Activated CD4-positive, CD25-positive, alpha-beta regulatory T cell treated with anti-CD3 and anti-CD28 coated beads, Interleukin-2, amount 50 U/mL, for 72 hours (primary cell): ENCODE data around the gene MYRF.
A peak's percentile ranks its signal among the peaks of the same experiment; 100 is the strongest.

Source experiments
- DNase-seq: peaks from one replicate; pipeline ENCODE4 v3.0.0; 2021

MYRF gene

DNA sequence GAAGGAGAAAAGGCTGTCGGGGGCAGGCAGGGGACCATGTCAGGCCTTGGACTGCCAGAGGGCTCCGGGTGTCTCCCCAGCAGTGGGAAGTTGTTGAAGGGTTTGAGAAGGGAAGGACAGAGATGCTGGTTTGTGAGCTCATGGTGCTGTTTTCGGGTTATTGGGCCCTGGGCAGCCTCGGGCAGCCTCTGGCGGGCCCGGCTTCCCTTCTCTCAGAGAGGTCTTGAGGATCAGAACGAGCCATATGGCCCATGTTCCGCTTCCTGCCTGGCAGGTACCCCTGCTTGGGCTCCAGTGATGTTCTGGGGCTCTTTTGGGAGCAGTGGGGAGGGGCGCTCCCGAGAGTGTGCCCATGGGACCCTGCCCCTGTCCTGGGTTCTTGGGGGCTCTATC, 9.8 kb downstream of the MYRF start:
- no peak for DNase-seq

- no peak for DNase-seq
These were observed 10.4 kb downstream of the MYRF start for GRCh38 chr11:61762798-61763197.

DNA sequence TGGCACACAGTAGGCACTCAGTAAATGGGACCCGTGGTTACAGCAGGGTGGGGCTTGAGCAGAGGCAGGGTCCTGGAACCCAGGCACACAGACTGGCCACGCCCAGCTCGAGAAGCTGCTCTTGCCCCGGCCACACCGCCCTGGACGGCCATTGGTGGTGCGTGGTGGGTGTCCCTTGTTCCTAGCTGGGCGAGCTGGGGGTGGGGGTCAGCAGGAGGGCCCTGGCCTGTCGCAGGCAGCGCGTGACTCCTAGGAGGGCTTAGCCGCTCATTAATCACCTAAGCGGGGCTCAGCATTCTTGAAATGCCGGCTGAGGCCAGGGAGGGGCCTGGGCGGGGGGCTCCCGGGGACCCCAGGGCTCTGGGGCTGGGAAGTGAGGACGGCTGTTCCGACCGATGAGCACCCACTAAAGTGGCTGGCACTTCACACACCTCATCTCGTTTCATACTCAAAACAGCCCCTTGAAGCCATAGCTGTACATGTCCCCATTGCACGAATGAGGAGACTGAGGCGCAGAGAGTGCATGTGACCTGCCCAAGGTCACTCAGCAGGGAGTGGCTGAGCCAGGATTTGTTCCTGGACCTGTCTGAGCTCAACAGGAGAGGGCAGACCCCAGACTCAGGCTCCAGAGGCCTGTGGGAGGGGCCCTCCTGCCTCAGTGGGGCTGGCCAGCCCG, 11.6 kb downstream of the MYRF start:
- DNase-seq, result no peak

GRCh38 chr11:61764606-61765260, 12.3 kb downstream of the MYRF start:
- no peak for DNase-seq

GRCh38 chr11:61765550-61766253, 13.3 kb downstream of the MYRF start:
- DNase-seq, result no peak

DNA sequence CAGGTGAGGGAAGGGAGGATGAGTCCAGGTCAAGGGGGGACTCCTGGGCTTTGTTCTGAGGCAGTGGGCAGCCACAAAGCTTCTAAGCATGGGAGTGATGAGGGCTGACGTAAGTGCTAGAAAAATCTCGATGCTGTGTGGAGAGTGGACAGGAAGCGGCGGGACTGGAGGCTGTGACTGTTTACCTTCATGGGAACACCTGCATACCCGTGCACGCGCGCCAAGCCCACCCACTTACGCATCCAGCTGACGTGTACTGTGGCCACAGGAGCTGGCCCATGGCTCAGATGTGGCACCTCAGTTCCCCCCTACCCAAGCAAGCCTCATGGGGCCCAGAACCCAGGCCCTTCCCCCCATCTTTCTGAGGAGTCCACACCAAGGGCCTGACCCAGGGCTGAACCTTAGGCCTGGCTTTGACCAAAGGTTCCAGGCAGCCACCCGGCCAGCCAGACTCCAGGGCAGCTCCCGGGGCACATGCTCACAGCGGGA, 14.0 kb downstream of the MYRF start:
- DNase-seq, result no peak

DNA sequence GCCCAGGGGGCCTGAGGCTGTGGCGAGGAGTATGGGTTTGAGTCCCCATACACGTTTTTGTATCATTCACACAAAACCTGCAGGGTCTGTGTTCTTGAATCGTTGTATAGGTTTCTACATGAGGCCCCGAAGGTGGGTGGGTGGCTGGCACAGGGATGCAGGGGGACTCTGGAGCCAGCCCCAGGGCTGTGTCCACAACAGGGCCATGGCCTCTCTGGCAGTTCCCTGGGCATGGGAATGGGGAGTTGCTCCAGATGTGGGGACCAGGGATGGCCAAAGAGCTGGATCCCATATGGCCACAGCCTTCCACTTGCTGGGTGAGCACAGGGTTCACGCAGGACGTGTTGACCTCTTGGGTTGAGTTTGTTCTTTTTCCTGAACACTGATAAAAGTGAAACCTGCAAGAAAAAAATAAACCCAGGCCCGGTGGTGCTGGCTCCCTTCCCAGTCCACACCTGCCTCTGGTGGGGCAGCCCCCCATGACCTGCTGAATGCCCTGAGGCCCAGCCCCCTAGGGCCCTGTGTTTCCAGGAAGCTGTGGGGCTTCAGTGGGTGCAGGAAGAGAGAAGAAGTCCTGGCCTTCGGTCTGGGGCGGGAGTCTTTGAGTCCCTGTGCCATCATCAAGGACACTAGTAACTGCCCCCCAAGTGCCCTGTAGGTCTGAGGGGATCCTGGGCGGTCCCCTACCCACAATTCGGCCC, 16.1 kb downstream of the MYRF start:
- no peak for DNase-seq

DNA sequence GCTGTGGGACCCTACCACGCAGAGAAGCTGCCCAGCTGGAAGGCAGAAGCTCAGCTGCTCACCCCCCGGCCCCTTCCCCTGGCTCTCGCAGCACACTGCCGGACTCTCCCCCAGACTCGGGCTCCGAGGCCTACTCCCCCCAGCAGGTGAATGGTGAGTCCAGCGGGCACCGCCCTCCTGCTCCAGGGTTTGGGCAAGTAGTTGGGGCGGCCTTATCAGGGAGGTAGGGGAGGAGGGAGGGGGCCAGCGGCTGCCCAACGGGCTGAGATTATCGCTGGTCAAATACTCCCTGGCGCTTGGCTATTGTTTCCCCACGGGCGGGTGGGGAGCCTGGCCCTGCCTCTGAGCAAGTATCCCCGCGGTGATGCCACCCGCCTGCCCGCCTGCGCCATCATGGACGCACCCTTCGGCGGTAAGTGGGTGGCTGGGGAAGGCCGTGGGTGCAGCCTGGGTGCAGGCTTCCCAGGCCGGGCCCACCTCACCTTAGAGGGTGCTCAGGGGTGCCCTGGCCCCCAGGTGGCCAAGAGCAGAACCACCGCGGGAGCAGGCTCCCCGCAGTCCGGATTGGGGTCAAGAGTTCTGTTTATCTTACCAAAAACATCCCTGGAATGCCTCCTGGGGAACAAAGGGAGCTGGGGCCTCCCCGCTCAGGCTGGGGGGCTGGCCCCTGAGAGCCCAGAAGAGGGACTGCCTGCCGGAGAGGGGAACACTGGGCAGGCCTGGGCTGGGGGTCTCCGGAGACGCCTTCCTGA, 16.9 kb downstream of the MYRF start:
- no peak for DNase-seq

DNA sequence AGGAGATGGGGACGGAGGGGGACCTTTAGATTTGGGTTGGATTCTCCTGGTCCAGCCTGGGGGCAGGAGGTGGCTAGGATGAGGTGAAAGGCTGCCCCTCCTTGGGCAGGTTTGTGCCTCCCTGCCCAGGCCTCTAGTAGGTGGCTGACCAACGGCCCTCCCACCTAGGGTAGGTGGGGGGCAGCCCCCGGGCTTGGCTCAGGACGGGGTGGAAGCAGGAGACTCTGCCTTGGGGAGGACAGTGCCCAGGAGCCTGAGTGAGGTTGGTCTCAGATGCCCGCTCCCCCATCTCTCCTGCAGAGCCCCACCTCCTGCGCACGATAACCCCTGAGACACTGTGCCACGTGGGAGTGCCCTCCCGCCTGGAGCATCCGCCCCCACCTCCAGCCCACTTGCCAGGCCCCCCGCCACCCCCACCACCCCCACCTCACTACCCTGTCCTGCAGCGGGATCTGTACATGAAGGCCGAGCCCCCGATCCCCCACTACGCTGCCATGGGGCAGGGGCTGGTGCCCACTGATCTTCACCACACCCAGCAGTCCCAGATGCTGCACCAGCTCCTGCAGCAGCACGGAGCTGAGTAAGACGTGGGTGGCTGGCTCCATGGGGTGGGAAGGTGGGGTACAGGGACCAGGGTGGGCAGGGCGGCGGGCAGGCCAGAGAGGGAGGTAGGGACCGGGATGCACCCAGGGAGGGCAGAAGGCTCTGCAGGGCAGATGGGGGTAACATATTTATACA, 17.7 kb downstream of the MYRF start:
- no peak for DNase-seq

GRCh38 chr11:61771195-61771894, 18.9 kb downstream of the MYRF start:
- DNase-seq, result no peak

GRCh38 chr11:61771985-61772455, 19.6 kb downstream of the MYRF start:
- DNase-seq, result no peak

DNA sequence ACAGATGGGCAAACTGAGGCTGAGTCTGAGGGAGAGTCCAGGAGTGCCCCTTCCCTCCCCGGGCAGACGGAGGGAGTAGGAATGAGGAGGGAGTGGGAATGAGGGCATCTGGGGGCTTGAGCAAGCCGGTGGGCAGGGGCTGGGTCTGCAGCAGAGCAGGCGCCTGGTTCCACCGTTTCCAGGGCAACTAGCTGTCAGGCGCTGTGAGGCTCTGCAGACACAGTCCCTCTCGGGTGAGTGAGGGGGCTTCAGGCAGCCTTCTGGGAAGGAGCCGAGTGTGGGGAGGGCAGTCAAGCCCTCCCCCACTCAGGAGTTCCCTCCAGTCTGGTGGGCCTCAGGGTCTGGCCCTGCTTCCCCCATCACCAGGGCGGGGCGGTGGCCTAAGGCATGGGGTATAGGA, 20.9 kb downstream of the MYRF start:
- DNase-seq, result no peak

GRCh38 chr11:61773809-61774208, 21.4 kb downstream of the MYRF start:
- DNase-seq, result no peak

GRCh38 chr11:61774411-61774810, 22.0 kb downstream of the MYRF start:
- no peak for DNase-seq

DNA sequence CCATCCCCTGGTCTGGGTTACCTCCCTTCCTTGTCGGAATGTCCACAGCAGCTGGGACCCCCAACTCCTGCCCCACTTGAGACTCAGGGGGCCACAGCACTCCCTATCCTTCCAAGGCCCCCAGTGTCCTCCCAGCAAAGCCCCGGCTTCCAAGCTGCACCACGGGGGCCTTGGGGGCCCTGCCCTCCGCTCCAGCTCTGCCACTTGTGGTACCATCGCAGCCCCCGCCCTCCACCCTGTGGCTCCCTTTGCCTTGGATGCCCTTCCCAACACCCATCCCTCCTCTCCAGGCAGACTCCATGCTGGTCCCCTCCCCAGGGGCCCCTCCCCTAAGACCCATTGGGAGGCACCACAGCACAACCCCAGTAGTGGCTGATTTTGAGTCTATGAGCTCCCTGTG, 22.7 kb downstream of the MYRF start:
- DNase-seq, result no peak

DNA sequence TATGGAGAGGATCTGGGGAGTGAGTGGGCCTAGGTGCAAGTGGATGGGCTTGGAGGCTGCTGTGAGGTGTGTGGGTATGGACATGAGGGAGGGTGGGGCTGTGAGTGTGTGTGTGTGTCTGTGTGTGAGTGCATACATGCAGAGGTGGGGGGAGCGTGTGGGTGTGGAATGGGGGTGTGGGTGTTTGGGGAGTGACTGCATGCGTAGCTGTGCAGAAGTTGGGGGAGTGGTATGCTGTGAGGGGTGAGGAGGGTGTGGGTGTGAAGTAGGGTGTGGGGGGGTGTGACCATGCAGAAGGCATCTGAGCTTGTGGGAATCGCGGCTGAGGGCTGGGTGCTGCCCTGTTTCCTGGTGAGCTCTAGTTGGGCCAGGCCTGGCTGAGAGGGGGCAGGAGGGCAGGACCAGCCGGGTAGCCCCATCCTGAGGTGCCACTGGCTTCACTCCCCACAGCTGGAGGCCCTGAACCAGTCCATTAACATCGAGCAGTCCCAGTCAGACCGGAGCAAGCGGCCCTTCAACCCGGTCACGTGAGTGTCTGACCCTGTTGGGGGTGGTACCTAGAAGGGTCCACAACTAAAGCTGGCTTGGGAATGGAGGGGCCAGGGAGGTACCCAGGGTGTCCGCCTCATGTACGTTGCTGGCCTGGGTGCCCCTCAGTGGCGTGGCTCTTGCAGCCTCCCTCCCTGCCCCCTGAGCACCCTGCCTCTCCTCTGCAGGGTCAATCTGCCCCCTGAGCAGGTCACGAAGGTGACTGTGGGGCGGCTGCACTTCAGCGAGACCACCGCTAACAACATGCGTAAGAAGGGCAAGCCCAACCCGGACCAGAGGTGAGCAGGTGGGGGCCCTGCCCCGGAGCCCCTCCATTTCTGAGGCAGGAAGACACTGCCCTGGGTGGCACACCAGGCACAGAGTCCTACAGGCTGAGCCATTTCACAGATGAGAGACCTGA, 23.4 kb downstream of the MYRF start:
- DNase-seq, result no peak

DNA sequence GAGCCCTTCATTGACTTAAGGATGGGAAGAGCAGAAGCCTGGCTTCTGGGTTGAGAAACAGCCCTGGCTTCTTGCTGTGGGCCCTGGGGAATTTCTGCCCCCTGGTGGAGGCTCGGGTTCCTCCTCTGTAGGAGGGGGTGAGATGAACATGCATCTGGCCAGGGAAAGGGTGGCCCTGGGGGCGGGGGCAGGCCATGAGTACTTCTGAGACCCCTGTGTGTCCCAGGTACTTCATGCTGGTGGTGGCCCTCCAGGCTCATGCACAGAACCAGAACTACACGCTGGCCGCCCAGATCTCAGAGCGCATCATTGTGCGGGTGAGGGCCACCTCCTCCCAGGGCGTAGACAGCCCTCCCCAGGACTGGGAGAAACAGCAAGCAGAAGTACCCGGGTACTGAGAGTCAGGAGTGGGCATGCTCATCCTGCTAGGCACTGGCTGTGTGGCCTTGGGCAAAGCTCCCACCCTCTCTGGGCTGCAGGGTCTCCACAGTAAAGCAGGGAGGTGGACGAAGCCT, 24.2 kb downstream of the MYRF start:
- DNase-seq, result no peak

DNA sequence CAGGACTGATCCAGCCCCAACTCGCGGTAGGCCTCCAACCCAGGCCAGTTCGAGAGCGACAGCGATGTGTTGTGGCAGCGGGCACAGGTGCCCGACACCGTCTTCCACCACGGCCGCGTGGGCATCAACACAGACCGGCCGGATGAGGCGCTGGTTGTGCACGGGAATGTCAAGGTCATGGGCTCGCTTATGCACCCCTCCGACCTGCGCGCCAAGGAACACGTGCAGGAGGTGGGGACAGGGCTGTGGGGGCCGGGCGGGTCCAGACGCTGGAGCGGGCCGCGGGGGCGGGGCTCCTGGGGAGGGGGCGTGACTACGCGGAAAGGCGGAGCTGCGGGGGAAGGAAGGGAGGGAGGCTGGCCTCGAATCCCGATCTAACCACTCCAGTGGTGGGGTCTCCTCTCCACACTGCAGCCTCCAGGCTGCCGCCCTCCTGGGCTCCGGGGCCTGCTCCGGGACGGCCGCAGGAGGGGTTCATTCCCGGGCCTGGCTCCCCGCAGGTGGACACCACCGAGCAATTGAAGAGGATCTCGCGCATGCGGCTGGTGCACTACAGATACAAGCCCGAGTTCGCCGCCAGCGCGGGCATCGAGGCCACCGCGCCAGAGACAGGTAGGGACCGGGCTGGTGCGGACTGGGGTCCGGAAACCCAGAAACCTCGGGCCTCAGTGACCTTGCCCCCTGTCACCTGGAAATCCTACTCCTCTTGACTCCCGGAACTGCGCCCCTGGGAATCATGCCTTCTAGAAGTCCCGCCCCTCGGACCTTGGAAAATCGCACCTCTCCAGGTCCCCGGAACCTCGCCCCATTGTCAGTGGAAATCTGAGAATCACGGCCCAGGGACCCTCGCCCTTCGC, 25.0 kb downstream of the MYRF start:
- DNase-seq, result peak; percentile 70
